IMR-90 (cell line): ENCODE data around the gene SH3GLB2. TPM values are rescaled to one million over a fixed set of nuclear protein-coding genes. Genes with fewer than 3 reads are reported as not detected.

Source experiments
- ATAC-seq: fragments of 200-7000 bp; cut with Tn5 transposase; 2 replicates; pipeline ENCODE4 v1.9.1; 2020; ENCODE audit warnings: low read depth, mild to moderate bottlenecking, moderate library complexity
- BruUV-seq: library from RNA; stranded (reverse); fragments of 400-500 nt; replicated peaks from 2 replicates; lab custom pipeline; 2021; lab: Mats Ljungman, UMichigan
- CTCF ChIA-PET: fragments of 300-600 bp; formaldehyde crosslinking; extraction: SDS; loops from one replicate; lab custom pipeline; 2021; ENCODE audit warnings: antibody characterized with exemption; lab: Yijun Ruan, JAX
- POLR2A ChIA-PET: fragments of 300-600 bp; sonication (Branson Sonifier 250); formaldehyde crosslinking; loops from one replicate; lab custom pipeline; 2022; ENCODE audit warnings: antibody characterized with exemption; ENCODE audit not compliant: unreplicated experiment; lab: Charles Lee
- DNase-seq: peaks from one replicate; pipeline ENCODE4 v3.0.0; 2013
- H2AFZ ChIP-seq: replicated peaks from 2 replicates; pipeline ENCODE3; 2013; ENCODE audit warnings: low read length, mild to moderate bottlenecking; ENCODE audit not compliant: poor library complexity
- H2AK5ac ChIP-seq: 2 replicates; pipeline ENCODE4 v1.6.1; 2013; ENCODE audit warnings: low read depth, low read length, inconsistent platforms
- H2AK9ac ChIP-seq: replicated peaks from 2 replicates; pipeline ENCODE3; 2013; ENCODE audit warnings: mild to moderate bottlenecking, low read depth, low read length, moderate library complexity; ENCODE audit not compliant: poor library complexity
- H2BK120ac ChIP-seq: 2 replicates; pipeline ENCODE4 v1.6.1; 2013; ENCODE audit warnings: low read depth, low read length, inconsistent platforms
- H2BK15ac ChIP-seq: 3 replicates; pipeline ENCODE4 v1.6.1; 2013; ENCODE audit warnings: low read depth, low read length, inconsistent platforms
- H2BK20ac ChIP-seq: 2 replicates; pipeline ENCODE4 v1.6.1; 2013; ENCODE audit warnings: low read depth, mild to moderate bottlenecking, inconsistent platforms, low read length, moderate library complexity
- H2BK5ac ChIP-seq: 2 replicates; pipeline ENCODE4 v1.6.1; 2013; ENCODE audit warnings: mild to moderate bottlenecking, low read depth, low read length, inconsistent platforms; ENCODE audit not compliant: poor library complexity, severe bottlenecking
- H3K14ac ChIP-seq: replicated peaks from 2 replicates; pipeline ENCODE4 v1.6.1; 2013; ENCODE audit warnings: low read depth, low read length, inconsistent platforms
- H3K18ac ChIP-seq: 2 replicates; pipeline ENCODE4 v1.6.1; 2013; ENCODE audit warnings: low read depth, low read length, control low read depth
- H3K23ac ChIP-seq: 2 replicates; pipeline ENCODE4 v1.6.1; 2013; ENCODE audit warnings: low read depth, low read length, inconsistent platforms
- H3K27ac ChIP-seq: 2 replicates; pipeline ENCODE4 v1.5.1; 2013; ENCODE audit warnings: mild to moderate bottlenecking, control low read depth, low read length; ENCODE audit not compliant: insufficient read depth
- H3K27me3 ChIP-seq: 2 replicates; pipeline ENCODE4 v1.6.1; 2013; ENCODE audit warnings: low read length; ENCODE audit not compliant: control insufficient read depth, insufficient read depth
- H3K36me3 ChIP-seq: 2 replicates; pipeline ENCODE4 v1.6.1; 2013; ENCODE audit warnings: low read length, mixed read lengths; ENCODE audit not compliant: control insufficient read depth, insufficient read depth
- H3K4ac ChIP-seq: 2 replicates; pipeline ENCODE4 v1.6.1; 2013; ENCODE audit warnings: low read depth, low read length, inconsistent platforms
- H3K4me1 ChIP-seq: 2 replicates; pipeline ENCODE4 v1.6.1; 2013; ENCODE audit warnings: low read length, mixed read lengths; ENCODE audit not compliant: control insufficient read depth, insufficient read depth
- H3K4me2 ChIP-seq: 2 replicates; pipeline ENCODE4 v1.6.1; 2013; ENCODE audit warnings: low read depth, mild to moderate bottlenecking, control low read depth, low read length, moderate library complexity
- H3K4me3 ChIP-seq: 2 replicates; pipeline ENCODE4 v1.5.1; 2013; ENCODE audit warnings: low read depth, mild to moderate bottlenecking, control low read depth, low read length, moderate library complexity; ENCODE audit not compliant: insufficient read depth
- H3K56ac ChIP-seq: 2 replicates; pipeline ENCODE4 v1.6.1; 2013; ENCODE audit warnings: low read length, inconsistent platforms; ENCODE audit not compliant: insufficient read depth; ENCODE audit errors: extremely low read depth
- H3K79me1 ChIP-seq, 2 experiments: 2 replicates each; pipeline ENCODE4 v1.6.1; 2013; ENCODE audit warnings: low read length in 2 of 2, inconsistent platforms in 1 of 2, low read depth in 1 of 2
- H3K9ac ChIP-seq: 2 replicates; pipeline ENCODE4 v1.6.1; 2013; ENCODE audit warnings: low read depth, low read length, control low read depth
- H3K9me1 ChIP-seq: 2 replicates; pipeline ENCODE4 v1.6.1; 2013; ENCODE audit warnings: low read length, inconsistent platforms; ENCODE audit not compliant: insufficient read depth
- H3K9me3 ChIP-seq: 2 replicates; pipeline ENCODE4 v1.6.1; 2013; ENCODE audit warnings: low read length; ENCODE audit not compliant: control insufficient read depth, insufficient read depth
- H4K20me1 ChIP-seq: 2 replicates; pipeline ENCODE4 v1.6.1; 2013; ENCODE audit warnings: low read length, inconsistent platforms; ENCODE audit not compliant: insufficient read depth
- H4K5ac ChIP-seq: 2 replicates; pipeline ENCODE4 v1.6.1; 2013; ENCODE audit warnings: mild to moderate bottlenecking, low read depth, low read length, control low read depth
- H4K8ac ChIP-seq, 2 experiments: 2 replicates each; pipeline ENCODE4 v1.6.1; 2013; ENCODE audit warnings: low read depth in 2 of 2, low read length in 2 of 2, control low read depth in 1 of 2, inconsistent platforms in 1 of 2
- H4K91ac ChIP-seq: 2 replicates; pipeline ENCODE4 v1.6.1; 2013; ENCODE audit warnings: low read depth, low read length, inconsistent platforms; ENCODE audit not compliant: insufficient read depth
- ELK1 ChIP-seq: fragments of 150-350 bp; IDR thresholded peaks from 2 replicates; pipeline ENCODE4 v1.6.1; 2016; ENCODE audit warnings: low read depth, mild to moderate bottlenecking, low read length, moderate library complexity, borderline replicate concordance
- WGBS, 2 experiments: methylation state at CpG; one replicate each; pipeline versions ENCODE4 v1.1.5 to v1.1.7; 2013; ENCODE audit warnings: missing lambda C conversion rate in 2 of 2; ENCODE audit not compliant: insufficient read length in 1 of 2; ENCODE audit errors: extremely low coverage in 2 of 2; 5-methylcytosine and 5-hydroxymethylcytosine counted together
- dilution Hi-C: fragments of 300-500 bp; cut with HindIII; formaldehyde crosslinking; loops from one replicate; pipeline ENCODE4 v1.14.3; 2018; ENCODE audit warnings: low sequenced_read_pairs; ENCODE audit not compliant: unreplicated experiment
- in situ Hi-C: fragments of 300-500 bp; cut with MboI; formaldehyde crosslinking; loops from 3 replicates; pipeline ENCODE4 v1.14.3; 2019; ENCODE audit warnings: low sequenced_read_pairs, inconsistent platforms, mixed read lengths
- intact Hi-C: fragments of 100-400 bp; cut with micrococcal nuclease; formaldehyde crosslinking; loops from 2 replicates; pipeline ENCODE4 v1.10.0; 2022
- polyA plus RNA-seq, 3 experiments: library from polyadenylated mRNA; depleted of rRNA; stranded (reverse); fragments of >200 nt; gene quantifications; 2 replicates each; pipeline ENCODE4 v1.2.3, GENCODE V29; 2012; ENCODE audit warnings: low replicate concordance in 1 of 3
- total RNA-seq: library from RNA; depleted of rRNA; stranded (reverse); fragments of >200 nt; gene quantifications from 2 replicates; pipeline ENCODE4 v1.2.3, GENCODE V29; 2012
- TF ChIP-seq, protein P1 (sequence below): fragments of 150-350 bp; IDR thresholded peaks from 2 replicates; pipeline ENCODE4 v1.6.1; 2017; ENCODE audit warnings: mild to moderate bottlenecking, antibody characterized with exemption, low read length, low read depth

Gene SH3GLB2
- total and polyA plus RNA-seq, 2 of the 4 experiments (the other 2 are of a cell fraction): 36.4 to 68.4 TPM

DNA sequence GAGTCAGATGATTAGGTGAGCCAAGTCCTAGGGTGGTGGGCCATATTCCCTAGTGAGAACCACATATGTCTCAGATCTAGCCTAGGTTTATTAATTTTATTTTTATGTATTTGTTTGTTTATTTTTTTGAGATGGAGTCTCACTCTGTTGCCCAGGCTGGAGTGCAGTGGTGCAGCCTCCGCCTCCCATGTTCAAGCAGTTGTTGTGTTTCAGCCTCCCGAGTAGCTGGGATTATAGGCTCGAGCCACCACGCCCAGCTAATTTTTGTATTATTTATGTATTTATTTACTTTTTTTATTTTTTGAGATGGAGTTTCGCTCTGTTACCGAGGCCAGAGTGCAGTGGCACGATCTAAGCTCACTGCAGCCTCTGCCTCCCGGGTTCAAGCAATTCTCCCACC, 44.6 kb downstream of the SH3GLB2 start:
- Histone ChIP-seq H2AK9ac (no peak overlapping the region), H2BK5ac (no peak overlapping the region), H4K20me1 (no peaks in the 10 kb centered on the region), H3K14ac (no peak overlapping the region), H3K79me1 (peaks cover 0 to 16% of the 10 kb centered on the region in 2 experiments; a peak in 3 of 4 replicates), H2AFZ (no peak overlapping the region), H3K9me1 (peaks cover 10% of the 10 kb centered on the region), H2BK15ac (no peak overlapping the region), H3K27me3 (no peaks in the 10 kb centered on the region), H3K56ac (no peak overlapping the region), H3K18ac (no peak overlapping the region), H3K4me3 (no peak overlapping the region), H3K4ac (no peak overlapping the region), H2AK5ac (no peak overlapping the region), H3K9ac (no peak overlapping the region), H3K36me3 (peaks cover 53% of the 10 kb centered on the region), H4K8ac (no peak overlapping the region), H3K4me2 (no peak overlapping the region), H3K27ac (no peak overlapping the region), H3K4me1 (peaks cover 10% of the 10 kb centered on the region), H4K5ac (no peak overlapping the region), H4K91ac (no peak overlapping the region), H2BK120ac (no peak overlapping the region), H2BK20ac (no peak overlapping the region), H3K23ac (no peak overlapping the region), H3K9me3 (no peaks in the 10 kb centered on the region)
- intact Hi-C loops (no loop called here), in situ Hi-C loops (no loop called here), dilution Hi-C loops (no loop called here)
- no CpG with 5 or more reads among the region's 8 CpGs for WGBS, 2 experiments
- ChIA-PET POLR2A (no interaction called here), CTCF (no interaction called here)
- DNase-seq: no peak
- ATAC-seq: no peak
- BruUV-seq: no TSS peak
- no peak for TF ChIP-seq ELK1
- TF ChIP-seq, protein P1, sequence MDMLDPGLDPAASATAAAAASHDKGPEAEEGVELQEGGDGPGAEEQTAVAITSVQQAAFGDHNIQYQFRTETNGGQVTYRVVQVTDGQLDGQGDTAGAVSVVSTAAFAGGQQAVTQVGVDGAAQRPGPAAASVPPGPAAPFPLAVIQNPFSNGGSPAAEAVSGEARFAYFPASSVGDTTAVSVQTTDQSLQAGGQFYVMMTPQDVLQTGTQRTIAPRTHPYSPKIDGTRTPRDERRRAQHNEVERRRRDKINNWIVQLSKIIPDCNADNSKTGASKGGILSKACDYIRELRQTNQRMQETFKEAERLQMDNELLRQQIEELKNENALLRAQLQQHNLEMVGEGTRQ: no peak
